Gastrocnemius medialis (tissue), 4 donors: Measurements from ENCODE around the gene GBP7. TPM values are rescaled to one million over a fixed set of nuclear protein-coding genes. Genes with fewer than 3 reads are reported as not detected.

Experiments
- ATAC-seq, 2 donors: fragments of 150-250 bp; one replicate each; pipeline ENCODE4 v1.9.1; 2016
- DNase-seq, 2 donors: peaks; one replicate each; pipeline ENCODE4 v3.0.0-alpha.2; 2019
- H3K27ac ChIP-seq, 4 donors: fragments of 200-600 bp; sonication (generic); 1 replicate in 1 of 4; 2 replicates in 3 of 4; pipeline ENCODE4 v1.5.1; 2016 to 2018; ENCODE audit warnings: mild to moderate bottlenecking in 2 of 4, moderate library complexity in 1 of 4
- H3K27me3 ChIP-seq, 3 donors: fragments of 200-600 bp; sonication (generic) in 2 of 3; 1 replicate in 1 of 3; 2 replicates in 2 of 3; pipeline versions ENCODE4 v1.5.1 to v1.6.0; 2016 to 2019; ENCODE audit warnings: mild to moderate bottlenecking in 1 of 3, moderate library complexity in 1 of 3
- H3K36me3 ChIP-seq, 2 donors: fragments of 200-600 bp; sonication (generic) in 1 of 2; one replicate each; pipeline ENCODE4 v1.5.1; 2017 to 2018
- H3K4me1 ChIP-seq, 2 donors: fragments of 200-600 bp; sonication (generic) in 1 of 2; one replicate each; pipeline ENCODE4 v1.5.1; 2016 to 2017; ENCODE audit warnings: mild to moderate bottlenecking in 2 of 2
- H3K4me3 ChIP-seq, 4 donors: fragments of 200-600 bp; sonication (generic) in 3 of 4; 1 replicate in 1 of 4; 2 replicates in 3 of 4; pipeline ENCODE4 v1.5.1; 2016 to 2019; ENCODE audit warnings: mild to moderate bottlenecking in 2 of 4
- H3K9me3 ChIP-seq, 3 donors: fragments of 200-600 bp; sonication (generic) in 2 of 3; 1 replicate in 1 of 3; 2 replicates in 2 of 3; pipeline ENCODE4 v1.5.1; 2016 to 2019
- POLR2A ChIP-seq, 2 donors: fragments of 450-650 bp; IDR thresholded peaks; one replicate each; pipeline ENCODE4 v1.6.1; 2017; ENCODE audit warnings: antibody characterized with exemption in 2 of 2, mild to moderate bottlenecking in 2 of 2, moderate library complexity in 2 of 2
- in situ Hi-C, 4 donors: fragments of 200-750 bp; cut with MboI; loops; one replicate each; pipeline versions ENCODE4 v1.15.0 to v1.8.0; 2017; ENCODE audit warnings: low sequenced_read_pairs in 4 of 4
- intact Hi-C: fragments of 100-400 bp; cut with DNase I; formaldehyde crosslinking; loops from one replicate; pipeline ENCODE4 v1.15.1; 2023; ENCODE audit warnings: low total_unique reads
- total RNA-seq, 4 donors: library from RNA; depleted of rRNA; stranded (reverse); fragments of >200 nt; gene quantifications; one replicate each; pipeline versions ENCODE4 v1.1.0 to v1.2.3, GENCODE V29; 2016
- TF ChIP-seq, protein P1 (sequence below), 5 experiments: fragments of 450-650 bp in 3 of 5; fragments of 200-600 bp in 2 of 5; sonication (generic) in 2 of 5; IDR thresholded peaks in 4 of 5; conservative IDR thresholded peaks in 1 of 5; 1 replicate in 4 of 5; 2 replicates in 1 of 5; pipeline ENCODE4 v1.5.1; 2016 to 2019; ENCODE audit warnings: antibody characterized with exemption in 5 of 5, mild to moderate bottlenecking in 3 of 5, moderate library complexity in 3 of 5

The GBP7 gene
- total RNA-seq, 4 donors from 2014 or later, result not detected

DNA sequence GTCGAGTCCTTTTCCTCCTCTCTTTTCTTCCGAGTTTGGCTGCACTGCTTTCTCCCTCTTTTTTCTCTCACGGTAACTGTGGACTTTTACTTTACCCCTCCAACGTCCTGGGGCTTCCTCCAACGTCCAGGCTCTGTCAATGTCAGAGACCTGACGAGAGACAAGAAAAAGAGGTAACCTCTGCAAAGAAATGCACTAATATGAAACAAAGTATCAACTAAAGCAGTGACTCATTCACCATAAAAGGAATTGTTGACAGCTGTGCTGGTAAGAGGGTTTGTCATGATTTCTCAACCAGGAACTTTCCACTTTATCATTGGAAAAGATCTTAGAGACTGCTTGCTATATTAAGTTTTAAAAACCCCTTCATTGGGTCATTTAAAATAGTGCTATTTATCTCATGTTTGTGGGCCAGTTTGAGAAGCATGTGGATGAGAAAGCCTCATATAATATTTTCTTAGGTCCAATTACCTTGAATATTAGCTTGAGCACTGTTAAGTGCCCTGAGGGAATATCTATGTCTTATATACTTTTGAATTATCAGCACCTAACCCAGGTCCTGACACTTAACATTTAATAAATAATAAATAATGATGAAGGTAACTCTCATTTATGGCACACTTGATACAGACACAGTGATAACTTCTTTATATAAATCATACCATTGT lies 49.8 kb downstream of the GBP7 start, which contains the start of gene GBP2:
Gene GBP2 (minus strand): TSS at position 202 of the 668 bp plus-strand sequence. CDS start 4,148 bp downstream, outside the sequence.
- peak; percentile 90 to 93 for ATAC-seq
- TF ChIP-seq, protein P1, sequence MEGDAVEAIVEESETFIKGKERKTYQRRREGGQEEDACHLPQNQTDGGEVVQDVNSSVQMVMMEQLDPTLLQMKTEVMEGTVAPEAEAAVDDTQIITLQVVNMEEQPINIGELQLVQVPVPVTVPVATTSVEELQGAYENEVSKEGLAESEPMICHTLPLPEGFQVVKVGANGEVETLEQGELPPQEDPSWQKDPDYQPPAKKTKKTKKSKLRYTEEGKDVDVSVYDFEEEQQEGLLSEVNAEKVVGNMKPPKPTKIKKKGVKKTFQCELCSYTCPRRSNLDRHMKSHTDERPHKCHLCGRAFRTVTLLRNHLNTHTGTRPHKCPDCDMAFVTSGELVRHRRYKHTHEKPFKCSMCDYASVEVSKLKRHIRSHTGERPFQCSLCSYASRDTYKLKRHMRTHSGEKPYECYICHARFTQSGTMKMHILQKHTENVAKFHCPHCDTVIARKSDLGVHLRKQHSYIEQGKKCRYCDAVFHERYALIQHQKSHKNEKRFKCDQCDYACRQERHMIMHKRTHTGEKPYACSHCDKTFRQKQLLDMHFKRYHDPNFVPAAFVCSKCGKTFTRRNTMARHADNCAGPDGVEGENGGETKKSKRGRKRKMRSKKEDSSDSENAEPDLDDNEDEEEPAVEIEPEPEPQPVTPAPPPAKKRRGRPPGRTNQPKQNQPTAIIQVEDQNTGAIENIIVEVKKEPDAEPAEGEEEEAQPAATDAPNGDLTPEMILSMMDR (IDR thresholded peaks at IDR 0.05 in 4 of 5, conservative IDR thresholded peaks at IDR 0.05 in 1 of 5), result no peak
- TF ChIP-seq POLR2A (IDR thresholded peaks at IDR 0.05), result peak; percentile 42 to 70
- intact Hi-C loops, result no loop called here

DNA sequence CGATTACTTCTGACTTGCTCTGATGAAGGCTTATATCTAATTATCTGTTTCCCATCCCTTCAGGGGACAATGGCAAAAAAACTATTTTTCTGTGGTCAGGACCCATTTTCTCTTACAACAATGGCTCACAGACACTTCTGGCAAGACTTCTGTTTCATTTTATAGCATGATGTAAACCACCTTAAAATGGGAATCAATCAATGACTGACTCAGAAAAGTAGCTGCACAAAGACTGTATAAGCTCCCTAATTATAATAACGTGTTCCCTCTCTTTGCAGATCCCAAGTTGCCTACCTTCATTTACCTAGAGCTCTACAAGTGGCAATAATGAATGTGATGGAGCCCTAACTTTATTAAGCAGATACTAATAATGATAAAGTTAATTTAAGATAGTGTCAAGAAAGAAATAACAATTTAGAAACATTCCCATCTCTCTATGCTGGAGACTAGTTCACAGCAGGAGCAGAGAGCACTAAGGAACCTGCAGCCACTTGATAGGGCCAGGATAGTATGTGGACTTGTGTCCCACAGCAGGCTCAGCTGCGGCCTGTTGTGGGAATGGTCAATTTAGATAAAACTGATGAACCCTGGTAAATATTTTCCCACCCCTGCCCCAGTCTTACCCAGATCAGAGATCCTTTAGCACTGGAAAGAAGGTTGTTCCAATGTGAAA lies 50.4 kb downstream of the GBP7 start:
- ATAC-seq (peak; percentile 73 to 74), DNase-seq (no peak)
- Histone ChIP-seq H3K4me1 (peaks cover 15 to 40% of the 10 kb centered on the region in 2 donors), H3K36me3 (peaks cover 0 to 16% of the 10 kb centered on the region in 2 donors), H3K27me3 (no peaks in the 10 kb centered on the region), H3K9me3 (no peaks in the 10 kb centered on the region), H3K4me3 (peak overlapping the region; percentile 61 to 67 (median 62)), H3K27ac (peak overlapping the region; percentile 78 to 91 (median 85))
- TF ChIP-seq, protein P1 (IDR thresholded peaks at IDR 0.05 in 4 of 5, conservative IDR thresholded peaks at IDR 0.05 in 1 of 5), result no peak
- TF ChIP-seq POLR2A (IDR thresholded peaks at IDR 0.05), result no peak
- intact Hi-C loops (no loop called here), in situ Hi-C loops (no loop called here)

More for the DNA sequence above, 49.8 kb downstream of the GBP7 start, which contains the start of gene GBP2:
- no peaks in the 10 kb centered on the region for H3K9me3 ChIP-seq
- in situ Hi-C loops, result no loop called here
- H3K4me1 ChIP-seq, result peaks cover 15 to 42% of the 10 kb centered on the region in 2 donors
- H3K27me3 ChIP-seq, result no peaks in the 10 kb centered on the region
- peak within 1 kb of the TSS; percentile 78 to 91 (median 85) for H3K27ac ChIP-seq
- peak within 1 kb of the TSS; percentile 61 to 67 (median 62) for H3K4me3 ChIP-seq
- peaks cover 0 to 10% of the 10 kb centered on the region in 2 donors for H3K36me3 ChIP-seq
- no peak for DNase-seq

DNA sequence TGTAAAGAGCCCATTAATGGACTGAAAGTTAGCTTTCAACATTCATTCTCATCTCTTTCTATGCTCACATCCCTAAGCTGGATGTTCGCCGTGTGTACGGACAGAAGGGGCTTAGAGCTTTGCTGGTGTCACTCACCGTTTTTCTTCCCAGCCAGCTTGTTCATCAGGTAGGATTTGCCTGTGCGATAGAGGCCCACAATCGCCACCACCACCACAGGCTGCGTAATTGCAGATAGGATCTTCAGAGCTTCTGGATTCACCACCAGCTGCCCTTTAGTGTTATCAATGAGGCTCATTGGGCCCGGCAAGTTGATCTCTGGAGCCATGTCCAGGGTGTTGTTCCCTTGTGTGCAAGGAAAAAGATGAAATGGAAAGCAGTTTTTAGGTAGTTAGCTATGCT lies 54.2 kb downstream of the GBP7 start:
- Histone ChIP-seq H3K27ac (no peak overlapping the region), H3K4me1 (peaks cover 8 to 26% of the 10 kb centered on the region in 2 donors), H3K9me3 (no peaks in the 10 kb centered on the region), H3K36me3 (peaks cover 0 to 52% of the 10 kb centered on the region in 2 donors), H3K4me3 (no peak overlapping the region), H3K27me3 (no peaks in the 10 kb centered on the region)
- ATAC-seq (no peak), DNase-seq (no peak)
- intact Hi-C loops (no loop called here), in situ Hi-C loops (no loop called here)
- no peak for TF ChIP-seq POLR2A (IDR thresholded peaks at IDR 0.05)
- TF ChIP-seq, protein P1 (IDR thresholded peaks at IDR 0.05 in 4 of 5, conservative IDR thresholded peaks at IDR 0.05 in 1 of 5), result no peak

DNA sequence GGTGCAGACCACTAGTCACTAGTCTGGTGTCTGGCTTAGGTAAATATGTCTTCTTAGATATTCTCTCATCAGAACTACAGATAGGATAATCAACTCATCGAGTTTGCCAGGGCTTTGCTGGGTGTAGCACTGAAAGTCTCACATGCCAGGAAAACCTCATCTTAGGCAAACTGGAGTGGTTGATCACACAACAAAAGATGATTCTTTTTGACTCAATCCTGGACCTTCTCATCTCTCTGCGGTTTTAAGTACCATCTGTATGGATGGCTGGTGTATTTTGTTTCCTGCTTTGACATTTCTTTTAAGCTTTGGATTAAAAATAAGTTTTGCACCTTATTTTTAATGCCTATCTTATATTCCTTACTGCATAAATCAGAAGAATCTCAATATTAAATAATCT lies 61.1 kb downstream of the GBP7 start:
- no peak for ATAC-seq
- Histone ChIP-seq H3K27ac (no peak overlapping the region), H3K4me3 (no peak overlapping the region), H3K27me3 (no peaks in the 10 kb centered on the region), H3K4me1 (no peaks in the 10 kb centered on the region), H3K9me3 (no peaks in the 10 kb centered on the region), H3K36me3 (peaks cover 0 to 99% of the 10 kb centered on the region in 2 donors)
- in situ Hi-C loops (no loop called here), intact Hi-C loops (no loop called here)
- TF ChIP-seq POLR2A (IDR thresholded peaks at IDR 0.05), result no peak
- TF ChIP-seq, protein P1 (IDR thresholded peaks at IDR 0.05 in 4 of 5, conservative IDR thresholded peaks at IDR 0.05 in 1 of 5), result no peak
- no peak for DNase-seq
